Spinal cord (tissue), 10 donors: ENCODE measurements around the gene SETD1A. TPM values are rescaled to one million over a fixed set of nuclear protein-coding genes. Genes with fewer than 3 reads are reported as not detected.

Source experiments
- DNase-seq, 6 donors: peaks; one replicate each; pipeline versions ENCODE4 v3.0.0 to v3.0.0-alpha.2; 2013 to 2015; ENCODE audit warnings: low spot score in 6 of 6, low read depth in 4 of 6
- H3K27ac ChIP-seq: one replicate; pipeline ENCODE4 v1.5.1; 2013; ENCODE audit warnings: low read depth, low read length, control low read depth
- H3K27me3 ChIP-seq: one replicate; pipeline ENCODE4 v1.6.1; 2013; ENCODE audit warnings: low read length; ENCODE audit not compliant: control insufficient read depth, insufficient read depth
- H3K36me3 ChIP-seq: one replicate; pipeline ENCODE4 v1.6.1; 2013; ENCODE audit warnings: low read length; ENCODE audit not compliant: control insufficient read depth, insufficient read depth
- H3K4me1 ChIP-seq: one replicate; pipeline ENCODE4 v1.6.1; 2013; ENCODE audit warnings: low read length; ENCODE audit not compliant: control insufficient read depth, insufficient read depth
- H3K4me3 ChIP-seq: one replicate; pipeline ENCODE4 v1.5.1; 2013; ENCODE audit warnings: low read depth, low read length, control low read depth
- H3K9me3 ChIP-seq: one replicate; pipeline ENCODE4 v1.6.1; 2013; ENCODE audit warnings: low read length; ENCODE audit not compliant: control insufficient read depth, insufficient read depth
- WGBS: methylation state at CpG from one replicate; pipeline ENCODE4 v1.1.5; 2013; ENCODE audit warnings: missing lambda C conversion rate; ENCODE audit not compliant: insufficient coverage; 5-methylcytosine and 5-hydroxymethylcytosine counted together
- polyA plus RNA-seq, 2 donors: library from polyadenylated mRNA; unstranded; fragments of 120-200 nt; gene quantifications; one replicate each; pipeline ENCODE4 v1.2.1, GENCODE V29; 2013; ENCODE audit not compliant: insufficient read length in 2 of 2
- total RNA-seq, 2 donors: library from RNA; depleted of rRNA in 1 of 2; stranded (reverse); fragments of 120-200 nt in 1 of 2; fragments of >200 nt in 1 of 2; gene quantifications; one replicate each; pipeline versions ENCODE4 v1.2.3 to v1.2.4, GENCODE V29; 2013 to 2014
- donor health status: healthy.

SETD1A gene
- total and polyA plus RNA-seq, 4 donors = 2.3 to 17.4 (median 10.8) TPM

- peak overlapping the region; percentile 83 for H3K4me3 ChIP-seq
- H3K36me3 ChIP-seq = peaks cover 29% of the 10 kb centered on the region
- H3K9me3 ChIP-seq = no peaks in the 10 kb centered on the region
- peak; percentile 99 to 100 (median 100) for DNase-seq
- 0% methylated on average over 27 of the region's 33 CpGs for WGBS
- H3K27me3 ChIP-seq = no peaks in the 10 kb centered on the region
- H3K27ac ChIP-seq = peak overlapping the region; percentile 99
- peaks cover 45% of the 10 kb centered on the region for H3K4me1 ChIP-seq
Observed at GRCh38 chr16:30922960-30923535, 34.5 kb upstream of the SETD1A start.

- peak within 1 kb of the TSS; percentile 99 for H3K27ac ChIP-seq
- peaks cover 34% of the 10 kb centered on the region for H3K36me3 ChIP-seq
- no peaks in the 10 kb centered on the region for H3K27me3 ChIP-seq
- H3K4me3 ChIP-seq = peak within 1 kb of the TSS; percentile 83
- DNase-seq = no peak
- WGBS = 0% methylated on average over 10 of the region's 31 CpGs
- peaks cover 45% of the 10 kb centered on the region for H3K4me1 ChIP-seq
- no peaks in the 10 kb centered on the region for H3K9me3 ChIP-seq
Observed at GRCh38 chr16:30923554-30924075, 33.9 kb upstream of the SETD1A start, which contains the start of gene FBXL19. Gene FBXL19, plus strand, starts transcription at chr16:30923572. Its CDS starts 2,183 bp downstream, at chr16:30925755.

- peak overlapping the region; percentile 52 for H3K27ac ChIP-seq
- peaks cover 45% of the 10 kb centered on the region for H3K4me1 ChIP-seq
- H3K27me3 ChIP-seq = no peaks in the 10 kb centered on the region
- under 1% methylated on average over 49 of the region's 53 CpGs for WGBS
- peak overlapping the region; percentile 83 for H3K4me3 ChIP-seq
- peak in 1 of 6 donors; percentile 36 for DNase-seq
- H3K36me3 ChIP-seq = peaks cover 38% of the 10 kb centered on the region
- H3K9me3 ChIP-seq = no peaks in the 10 kb centered on the region
Observed at GRCh38 chr16:30924076-30924912, 33.3 kb upstream of the SETD1A start.

GRCh38 chr16:30924913-30925631 lies 32.5 kb upstream of the SETD1A start:
- Histone ChIP-seq H3K9me3 (no peaks in the 10 kb centered on the region), H3K36me3 (peaks cover 46% of the 10 kb centered on the region), H3K27ac (peak overlapping the region; percentile 52), H3K4me3 (peak overlapping the region; percentile 42), H3K4me1 (peaks cover 45% of the 10 kb centered on the region), H3K27me3 (no peaks in the 10 kb centered on the region)
- 71% methylated on average over 11 of the region's 11 CpGs for WGBS
- no peak for DNase-seq

- no peak for DNase-seq
- WGBS = 91% methylated on average over 26 of the region's 26 CpGs
- H3K4me3 ChIP-seq = no peak overlapping the region
- H3K27me3 ChIP-seq = no peaks in the 10 kb centered on the region
- H3K36me3 ChIP-seq = peaks cover 51% of the 10 kb centered on the region
- H3K27ac ChIP-seq = no peak overlapping the region
- H3K4me1 ChIP-seq = peaks cover 45% of the 10 kb centered on the region
- no peaks in the 10 kb centered on the region for H3K9me3 ChIP-seq
Observed at GRCh38 chr16:30925632-30925987, 31.9 kb upstream of the SETD1A start.

GRCh38 chr16:30925995-30926811 lies 31.4 kb upstream of the SETD1A start:
- no peak for DNase-seq
- H3K4me3 ChIP-seq = no peak overlapping the region
- no peak overlapping the region for H3K27ac ChIP-seq
- WGBS = 76% methylated on average over 9 of the region's 10 CpGs
- H3K4me1 ChIP-seq = peaks cover 41% of the 10 kb centered on the region
- H3K27me3 ChIP-seq = no peaks in the 10 kb centered on the region
- H3K9me3 ChIP-seq = no peaks in the 10 kb centered on the region
- H3K36me3 ChIP-seq = peaks cover 57% of the 10 kb centered on the region

GRCh38 chr16:30926937-30927788 lies 30.4 kb upstream of the SETD1A start:
- H3K4me3 ChIP-seq = no peak overlapping the region

GRCh38 chr16:30927789-30928378 lies 29.7 kb upstream of the SETD1A start:
- Histone ChIP-seq H3K4me1 (peaks cover 31% of the 10 kb centered on the region), H3K27ac (no peak overlapping the region), H3K9me3 (no peaks in the 10 kb centered on the region), H3K36me3 (peaks cover 74% of the 10 kb centered on the region), H3K27me3 (no peaks in the 10 kb centered on the region), H3K4me3 (no peak overlapping the region)
- DNase-seq = peak; percentile 36 to 96 (median 62)
- 52% methylated on average over 10 of the region's 15 CpGs for WGBS

More at GRCh38 chr16:30926937-30927788, 30.4 kb upstream of the SETD1A start:
- DNase-seq = no peak
- Histone ChIP-seq H3K36me3 (peaks cover 67% of the 10 kb centered on the region), H3K27me3 (no peaks in the 10 kb centered on the region), H3K9me3 (no peaks in the 10 kb centered on the region), H3K4me1 (peaks cover 31% of the 10 kb centered on the region), H3K27ac (no peak overlapping the region)
- WGBS = 97% methylated on average over 9 of the region's 22 CpGs
